Activated gamma-delta T cell treated with Interleukin-2 at 50 U/mL for 16 hours (primary cell): ENCODE measurements around the gene CYP27A1.
"Not testable (repeated sequence)": the region's sequence is repeated elsewhere in the genome, so short reads cannot be mapped to it uniquely, and the experiment has no call there.

Source experiments
- DNase-seq: peaks from one replicate; pipeline ENCODE4 v3.0.0-alpha.2; 2020

The CYP27A1 gene

GRCh38 chr2:218833023-218833609, 51.2 kb downstream of the CYP27A1 start:
- DNase-seq: no peak

GRCh38 chr2:218834685-218835084, 52.7 kb downstream of the CYP27A1 start:
- DNase-seq: no peak

GRCh38 chr2:218837495-218837894, 55.5 kb downstream of the CYP27A1 start:
- DNase-seq: no peak

- no peak for DNase-seq
These were observed 57.5 kb downstream of the CYP27A1 start for GRCh38 chr2:218839430-218839829.

- no peak for DNase-seq
These were observed 57.9 kb downstream of the CYP27A1 start for GRCh38 chr2:218839888-218840287.

- DNase-seq: not testable (repeated sequence)
These were observed 62.4 kb downstream of the CYP27A1 start for GRCh38 chr2:218844334-218844733.

GRCh38 chr2:218846963-218847362, 65.0 kb downstream of the CYP27A1 start:
- not testable (repeated sequence) for DNase-seq

GRCh38 chr2:218849721-218850120, 67.8 kb downstream of the CYP27A1 start:
- DNase-seq: no peak

- no peak for DNase-seq
These were observed 68.8 kb downstream of the CYP27A1 start for GRCh38 chr2:218850796-218851195.

GRCh38 chr2:218851286-218851685, 69.3 kb downstream of the CYP27A1 start:
- no peak for DNase-seq

- DNase-seq: peak; percentile 57
These were observed 71.1 kb downstream of the CYP27A1 start for GRCh38 chr2:218852911-218853667.

GRCh38 chr2:218853766-218854165, 71.8 kb downstream of the CYP27A1 start:
- no peak for DNase-seq

- DNase-seq: no peak
These were observed 72.9 kb downstream of the CYP27A1 start for GRCh38 chr2:218854860-218855259.

- no peak for DNase-seq
These were observed 73.6 kb downstream of the CYP27A1 start for GRCh38 chr2:218855305-218856166.

GRCh38 chr2:218856167-218856895, 74.4 kb downstream of the CYP27A1 start:
- DNase-seq: no peak

- DNase-seq: no peak
These were observed 74.9 kb downstream of the CYP27A1 start for GRCh38 chr2:218856896-218857243.

GRCh38 chr2:218857371-218858137, 75.6 kb downstream of the CYP27A1 start:
- DNase-seq: no peak

GRCh38 chr2:218858138-218858445, 76.1 kb downstream of the CYP27A1 start:
- DNase-seq: no peak

- no peak for DNase-seq
These were observed 77.0 kb downstream of the CYP27A1 start for GRCh38 chr2:218858671-218859555.

- DNase-seq: no peak
These were observed 77.6 kb downstream of the CYP27A1 start, which contains the start of gene WNT6 for GRCh38 chr2:218859556-218859987. Gene WNT6, plus strand, starts transcription at chr2:218859805. Its CDS starts 233 bp downstream, at chr2:218860038.
